Midbrain (tissue), 1 donor: Measurements from ENCODE around the gene LSG1.
"Not testable (repeated sequence)": the region's sequence is repeated elsewhere in the genome, so short reads cannot be mapped to it uniquely, and the experiment has no call there.

ENCODE experiments used
- DNase-seq: peaks from one replicate; lab custom pipeline; 2025; lab: John Stamatoyannopoulos, UW

The LSG1 gene

DNA sequence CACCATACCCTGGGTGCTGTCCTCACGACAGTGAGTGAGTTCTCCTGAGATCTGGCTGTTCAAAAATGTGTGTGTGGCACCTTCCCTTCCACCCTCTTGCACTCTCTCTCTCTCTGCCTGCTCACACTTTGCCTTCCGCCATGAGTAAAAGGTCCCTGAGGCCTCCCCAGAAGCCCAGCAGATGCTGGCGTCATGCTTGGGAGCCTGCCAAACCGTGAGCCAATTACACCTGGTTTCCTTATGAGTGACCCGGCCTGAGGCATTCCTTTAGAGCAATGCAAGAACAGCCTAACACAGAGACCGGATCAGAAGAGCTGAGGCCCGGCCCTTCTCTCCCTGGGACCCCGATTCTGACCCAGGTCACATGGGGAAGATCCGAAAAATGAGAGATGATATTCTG lies 54.2 kb downstream of the LSG1 start:
- DNase-seq, result no peak

DNA sequence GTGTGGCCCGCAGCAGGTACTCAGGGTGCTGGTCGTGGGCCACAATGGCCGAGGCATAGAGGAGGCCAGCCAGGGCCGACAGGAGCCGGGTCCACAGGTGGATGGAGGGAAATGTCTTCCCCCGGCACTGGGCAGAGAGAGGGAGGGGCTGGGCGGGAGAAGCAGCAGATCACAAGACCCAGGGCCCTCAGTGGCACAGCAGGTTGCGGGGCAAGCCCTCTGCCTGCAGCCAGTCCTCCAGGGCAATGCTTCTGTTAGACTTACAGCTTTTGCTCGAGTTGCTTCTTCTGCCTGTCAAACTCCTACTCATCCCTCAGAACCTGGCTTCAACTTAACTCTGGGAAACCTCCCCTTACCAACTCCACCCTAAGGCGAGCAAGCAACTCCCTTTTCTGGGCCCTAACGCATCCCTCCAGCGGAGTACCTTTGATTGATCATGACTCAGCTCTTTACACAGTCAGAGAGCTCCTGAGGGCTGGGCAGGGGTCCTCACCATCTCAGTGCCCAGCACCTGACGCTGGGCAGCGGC lies 54.8 kb downstream of the LSG1 start:
- DNase-seq, result no peak

- DNase-seq, result no peak
Measured at GRCh38 chr3:194615226-194615625, 56.8 kb downstream of the LSG1 start.

GRCh38 chr3:194612221-194612620 lies 59.8 kb downstream of the LSG1 start:
- DNase-seq, result no peak

DNA sequence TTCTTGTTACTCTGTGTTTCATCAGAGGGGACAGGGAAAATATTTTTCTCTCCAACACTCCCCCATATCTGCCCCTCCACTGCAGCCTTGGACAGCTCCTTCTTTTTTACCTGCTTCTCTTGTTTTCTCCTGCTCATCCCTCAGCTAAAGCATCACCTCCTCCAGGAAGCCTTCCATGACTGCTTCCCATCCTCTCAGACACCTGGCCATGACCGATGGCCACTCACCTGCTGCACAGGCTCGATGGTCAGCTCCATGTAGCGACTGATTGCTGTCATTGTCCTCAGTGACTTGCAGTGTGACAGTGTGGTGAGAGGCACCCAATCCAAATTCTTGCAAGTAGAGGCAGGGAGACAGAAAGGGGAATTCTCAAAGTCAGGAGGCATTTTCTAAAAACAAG lies 61.3 kb downstream of the LSG1 start:
- DNase-seq, result no peak

GRCh38 chr3:194609601-194610000 lies 62.4 kb downstream of the LSG1 start:
- DNase-seq, result no peak

DNA sequence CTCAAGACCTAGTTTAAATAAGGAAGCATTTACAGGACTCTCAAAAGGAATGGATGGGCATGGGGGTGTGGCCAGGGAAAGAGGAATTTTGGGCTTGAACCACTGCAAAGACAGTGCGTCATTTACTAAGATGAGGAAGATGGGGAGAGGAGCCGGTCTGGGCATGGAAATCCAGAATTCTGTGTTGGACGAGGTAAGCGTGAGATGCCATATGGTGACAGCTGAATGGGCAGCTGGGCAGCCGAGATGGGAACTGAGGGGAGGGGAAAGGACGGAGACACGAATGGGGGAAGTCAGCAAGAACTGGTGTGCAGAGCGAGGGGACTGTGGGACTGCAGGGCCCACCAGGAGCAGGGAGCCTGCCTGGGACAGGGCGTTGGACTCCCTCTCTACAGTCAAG lies 63.0 kb downstream of the LSG1 start:
- no peak for DNase-seq

DNA sequence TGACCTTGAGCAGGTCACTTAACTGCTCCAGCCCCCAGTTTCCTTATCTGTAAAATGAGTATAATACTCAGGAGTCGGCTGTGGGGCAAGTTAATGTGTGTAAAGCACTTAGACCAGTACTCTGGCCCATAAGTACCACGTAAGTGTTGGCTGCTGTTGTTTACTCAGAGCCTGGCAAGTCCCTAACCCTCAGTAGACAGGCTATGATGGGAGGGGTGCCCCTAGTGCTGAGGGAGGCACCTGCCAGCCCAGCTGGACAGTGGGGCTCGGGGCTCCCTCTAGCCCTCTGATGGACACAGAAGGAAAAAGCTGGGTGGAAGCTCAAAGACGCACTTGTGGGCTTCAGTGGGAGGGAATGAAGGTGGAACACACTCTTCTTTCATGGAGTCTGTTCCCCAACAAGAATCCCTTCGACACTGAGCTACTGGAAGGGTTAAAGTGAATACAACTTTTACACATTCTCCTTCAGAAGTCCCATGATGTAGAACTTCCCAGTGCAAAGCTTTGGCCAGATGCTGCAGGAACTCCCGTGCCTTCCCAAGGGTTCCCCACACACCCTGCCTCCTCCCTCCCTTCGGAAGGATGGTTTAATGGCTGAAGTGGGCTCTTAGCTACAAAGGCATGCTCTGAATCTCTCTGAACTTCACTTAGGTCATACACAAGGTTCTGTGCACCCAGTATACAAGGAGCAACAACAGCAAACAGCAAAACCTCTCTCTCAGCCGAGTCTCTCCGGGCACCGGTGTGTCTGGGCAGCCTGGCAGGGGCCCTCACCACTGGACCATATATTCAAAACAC lies 64.2 kb downstream of the LSG1 start:
- DNase-seq, result no peak

GRCh38 chr3:194606941-194607340 lies 65.0 kb downstream of the LSG1 start:
- DNase-seq, result no peak

DNA sequence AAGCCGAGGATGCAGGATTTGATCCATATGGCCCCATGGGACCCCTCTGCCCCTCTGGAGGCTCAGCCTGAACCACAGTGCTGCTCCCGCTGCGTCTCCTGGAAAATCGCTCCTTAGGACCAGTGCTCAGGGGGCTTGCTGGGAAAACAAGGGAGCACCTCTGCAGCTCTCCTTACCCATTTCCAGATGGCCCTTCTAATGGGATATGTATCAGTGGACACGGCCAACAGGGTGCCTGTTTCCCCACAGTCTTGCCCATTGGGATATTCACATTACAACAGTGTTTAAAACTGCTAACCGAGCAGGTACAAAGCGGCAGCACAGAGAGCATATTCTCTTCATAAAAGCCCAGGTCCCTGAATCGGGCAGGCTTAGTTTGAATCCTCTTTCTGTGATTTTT lies 65.8 kb downstream of the LSG1 start:
- no peak for DNase-seq

- DNase-seq, result not testable (repeated sequence)
Measured at GRCh38 chr3:194605314-194605713, 66.7 kb downstream of the LSG1 start.

GRCh38 chr3:194604837-194605236 lies 67.2 kb downstream of the LSG1 start:
- DNase-seq, result no peak

DNA sequence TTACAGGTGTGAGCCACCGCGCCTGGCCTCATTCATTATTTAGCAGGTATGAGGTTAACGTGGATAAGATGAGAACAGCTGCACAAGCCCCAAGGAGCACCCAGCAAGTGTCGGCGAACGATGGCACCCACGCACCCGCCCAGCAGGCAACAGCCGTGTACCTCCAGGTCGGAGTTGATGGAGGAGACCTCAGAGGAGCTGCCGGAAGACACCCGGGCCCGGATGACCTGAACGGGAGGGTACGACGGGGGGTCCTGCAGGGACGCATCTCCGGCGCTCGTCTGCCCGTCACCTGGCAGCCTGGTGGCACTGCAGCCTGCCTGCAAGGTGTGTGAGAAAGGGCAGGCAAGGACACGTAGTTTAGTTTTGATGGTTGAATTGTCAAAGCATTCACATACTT lies 67.9 kb downstream of the LSG1 start:
- no peak for DNase-seq

GRCh38 chr3:194602669-194603171 lies 69.3 kb downstream of the LSG1 start:
- DNase-seq, result no peak

DNA sequence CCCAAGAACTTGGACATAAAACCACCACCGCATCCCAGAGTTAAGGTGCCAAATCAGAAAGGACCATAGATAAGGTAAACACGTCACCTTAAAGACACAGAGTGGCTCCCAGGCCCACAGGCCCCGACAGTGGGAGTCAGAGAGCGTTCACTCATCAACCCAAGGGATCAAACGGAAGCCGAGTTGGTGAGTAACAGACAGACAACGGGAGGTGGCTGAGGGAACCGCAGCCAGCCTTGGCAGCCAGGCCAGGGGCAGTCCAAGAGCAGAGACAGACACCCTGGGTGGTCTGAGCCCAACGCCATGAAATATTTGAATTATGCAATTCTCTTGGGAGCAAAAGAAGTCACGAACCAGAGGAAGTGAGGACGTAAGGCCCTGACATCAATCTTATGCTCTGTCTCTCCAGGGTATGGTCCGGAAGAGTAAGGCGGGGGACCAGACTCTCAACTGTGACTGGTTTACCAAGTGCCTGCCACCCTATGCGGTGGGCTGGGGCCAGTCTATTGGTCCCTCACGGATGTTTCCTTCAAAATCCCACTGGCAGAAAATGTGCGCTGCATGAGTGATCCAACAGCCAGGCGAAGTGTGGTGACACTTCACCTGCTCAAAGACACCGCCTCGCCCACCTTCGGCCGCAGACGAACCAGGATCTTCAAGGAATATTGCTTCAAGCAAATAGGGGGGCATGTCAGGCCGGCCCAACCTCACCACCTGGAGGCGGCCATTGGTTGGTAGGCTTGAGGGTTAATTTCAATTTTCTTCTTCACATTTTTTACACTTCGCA lies 73.0 kb downstream of the LSG1 start:
- DNase-seq, result no peak

DNA sequence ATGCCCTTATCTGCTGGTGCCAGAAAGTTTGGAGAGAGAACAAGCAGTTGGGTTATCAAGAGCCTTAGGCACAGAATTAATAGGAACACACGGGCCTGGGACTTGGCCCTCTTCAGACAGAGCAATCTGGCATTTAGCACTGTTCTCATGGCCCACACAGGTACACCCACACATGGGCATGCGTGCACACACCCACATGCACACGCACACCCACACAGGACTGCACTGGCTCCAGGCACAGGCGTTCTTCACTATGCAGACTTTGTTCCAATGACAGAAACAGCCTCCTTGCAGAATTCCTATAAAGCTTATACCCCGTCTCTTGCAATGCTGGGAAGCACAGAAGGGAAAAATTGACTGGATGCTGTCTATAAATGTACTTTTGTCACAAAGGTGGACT lies 75.1 kb downstream of the LSG1 start:
- no peak for DNase-seq

GRCh38 chr3:194592798-194593752 lies 78.9 kb downstream of the LSG1 start:
- no peak for DNase-seq
